Fibroblast of the aortic adventitia (primary cell): ENCODE data around the gene RAPGEF6. TPM values are rescaled to one million over a fixed set of nuclear protein-coding genes. Genes with fewer than 3 reads are reported as not detected.

Experiments used
- DNase-seq: peaks from one replicate; pipeline ENCODE4 v3.0.0-alpha.2; 2010; ENCODE audit warnings: low read depth
- H3K4me3 ChIP-seq: 2 replicates; pipeline ENCODE4 v1.5.1; 2011; ENCODE audit warnings: low read depth, mild to moderate bottlenecking, control low read depth, low read length, moderate library complexity
- CTCF ChIP-seq: IDR thresholded peaks from 2 replicates; pipeline ENCODE4 v1.5.1; 2011; ENCODE audit warnings: mild to moderate bottlenecking, low read length, control low read depth, inconsistent platforms; ENCODE audit not compliant: insufficient read depth
- total RNA-seq: library from RNA; depleted of rRNA; stranded (reverse); fragments of >200 nt; gene quantifications from 2 replicates; pipeline ENCODE4 v1.2.3, GENCODE V29; 2012; ENCODE audit warnings: low replicate concordance

The RAPGEF6 gene
- total RNA-seq, 1 donor, result 17.5 TPM

- DNase-seq, result peak; percentile 87
- H3K4me3 ChIP-seq, result no peak overlapping the region
- no peak for TF ChIP-seq CTCF
Measured at GRCh38 chr5:131610198-131611063, 24.6 kb downstream of the RAPGEF6 start.

DNA sequence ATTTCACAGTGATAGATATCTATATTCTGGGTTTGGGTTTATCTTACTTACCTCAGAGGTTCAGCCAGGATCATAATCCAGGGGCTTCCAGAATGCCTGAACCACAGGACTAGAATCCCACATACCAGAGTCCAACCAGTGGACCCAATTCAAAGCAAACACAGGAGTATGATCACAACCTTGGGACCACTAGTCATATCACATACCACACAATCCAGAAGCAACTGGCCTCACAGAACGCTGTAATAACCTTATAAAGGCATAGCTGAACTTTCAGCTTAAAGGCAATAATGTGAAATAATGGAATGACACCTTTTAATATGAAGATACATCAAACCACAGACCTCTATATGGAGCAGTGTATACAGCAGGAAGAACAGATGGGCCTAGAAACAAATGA, 25.3 kb downstream of the RAPGEF6 start:
- H3K4me3 ChIP-seq, result no peak overlapping the region
- TF ChIP-seq CTCF, result no peak
- DNase-seq, result peak; percentile 68

GRCh38 chr5:131608597-131608996, 26.4 kb downstream of the RAPGEF6 start:
- H3K4me3 ChIP-seq, result no peak overlapping the region
- TF ChIP-seq CTCF, result no peak
- no peak for DNase-seq

GRCh38 chr5:131607903-131608540, 27.0 kb downstream of the RAPGEF6 start:
- DNase-seq, result peak; percentile 82
- H3K4me3 ChIP-seq, result no peak overlapping the region
- TF ChIP-seq CTCF, result no peak

GRCh38 chr5:131607418-131607817, 27.6 kb downstream of the RAPGEF6 start:
- TF ChIP-seq CTCF, result no peak
- no peak for DNase-seq
- no peak overlapping the region for H3K4me3 ChIP-seq

- no peak for DNase-seq
- no peak for TF ChIP-seq CTCF
- no peak overlapping the region for H3K4me3 ChIP-seq
Measured at GRCh38 chr5:131605086-131605485, 29.9 kb downstream of the RAPGEF6 start.
